Activated naive CD8-positive, alpha-beta T cell treated with anti-CD3 and anti-CD28 coated beads, Interleukin-2, amount 50 U/mL, for 16 hours (primary cell): ENCODE results near the gene RAD21L1.
"Not testable (repeated sequence)": the region's sequence is repeated elsewhere in the genome, so short reads cannot be mapped to it uniquely, and the experiment has no call there.

Source experiments
- DNase-seq: peaks from one replicate; pipeline ENCODE4 v3.0.0-alpha.2; 2020; ENCODE audit warnings: low read depth, low spot score

The RAD21L1 gene

GRCh38 chr20:1225263-1225782 is 521 bp upstream of the RAD21L1 start:
- DNase-seq = no peak

DNA sequence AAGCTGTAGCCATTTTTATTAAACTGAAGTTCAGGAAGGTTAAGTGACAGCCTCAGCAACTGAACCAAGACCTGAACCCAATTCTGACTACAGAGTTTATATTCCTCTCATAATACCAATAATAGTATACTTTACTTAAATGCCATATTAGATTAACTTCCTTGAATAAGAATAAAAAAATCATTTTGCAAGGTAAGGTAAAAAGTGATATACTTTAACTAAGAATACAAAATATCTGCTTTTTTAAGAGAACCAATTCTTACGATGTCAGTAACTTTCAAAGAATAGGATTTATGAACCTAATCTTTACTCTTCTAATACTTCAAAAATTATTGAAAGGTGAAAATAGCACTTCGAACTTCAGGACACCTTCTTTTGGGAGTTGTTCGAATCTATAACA is 3.7 kb downstream of the RAD21L1 start:
- DNase-seq = no peak

- no peak for DNase-seq
Measured at GRCh38 chr20:1232286-1233111, 6.7 kb downstream of the RAD21L1 start.

DNA sequence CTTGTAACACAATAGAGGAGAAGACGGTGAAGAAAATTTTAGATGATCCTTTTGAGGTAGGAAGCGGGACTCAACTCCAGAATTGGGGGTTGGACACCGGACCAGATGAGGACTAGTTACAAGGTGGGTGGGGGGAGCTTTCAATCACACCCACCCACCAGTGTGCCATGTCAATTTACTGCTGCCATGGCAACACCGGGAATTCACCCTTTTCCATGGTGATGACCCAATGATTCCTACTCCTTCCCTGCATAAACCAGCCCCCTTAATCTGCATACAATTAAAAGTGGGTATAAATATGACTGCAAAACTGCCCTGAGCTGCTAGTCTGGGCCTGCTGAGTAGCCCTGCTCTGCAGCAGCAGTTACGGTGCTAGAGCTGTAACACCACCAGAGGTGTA is 14.7 kb downstream of the RAD21L1 start:
- no peak for DNase-seq

DNA sequence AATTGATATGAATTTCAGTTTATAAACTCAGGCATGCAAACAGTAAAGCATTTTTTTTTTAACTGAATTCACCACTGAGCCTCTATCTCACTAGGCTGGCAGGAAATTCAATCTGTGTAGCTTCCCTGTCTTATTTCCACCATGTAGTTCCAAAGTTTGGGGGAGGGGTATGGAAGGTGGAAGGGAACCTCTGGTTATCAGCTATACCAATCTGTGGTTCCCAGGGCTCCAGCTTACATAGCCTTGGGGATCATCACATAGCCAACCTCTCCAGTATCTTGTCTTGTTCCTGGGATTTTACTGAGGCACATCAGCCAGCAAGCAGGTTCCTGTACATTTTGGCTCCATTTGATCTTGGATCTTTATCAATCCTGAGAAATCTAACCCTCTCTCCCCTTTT is 15.6 kb downstream of the RAD21L1 start:
- DNase-seq = no peak

GRCh38 chr20:1242099-1242498 is 16.3 kb downstream of the RAD21L1 start:
- DNase-seq = no peak

- DNase-seq = no peak
Measured at GRCh38 chr20:1242530-1242929, 16.7 kb downstream of the RAD21L1 start.

DNA sequence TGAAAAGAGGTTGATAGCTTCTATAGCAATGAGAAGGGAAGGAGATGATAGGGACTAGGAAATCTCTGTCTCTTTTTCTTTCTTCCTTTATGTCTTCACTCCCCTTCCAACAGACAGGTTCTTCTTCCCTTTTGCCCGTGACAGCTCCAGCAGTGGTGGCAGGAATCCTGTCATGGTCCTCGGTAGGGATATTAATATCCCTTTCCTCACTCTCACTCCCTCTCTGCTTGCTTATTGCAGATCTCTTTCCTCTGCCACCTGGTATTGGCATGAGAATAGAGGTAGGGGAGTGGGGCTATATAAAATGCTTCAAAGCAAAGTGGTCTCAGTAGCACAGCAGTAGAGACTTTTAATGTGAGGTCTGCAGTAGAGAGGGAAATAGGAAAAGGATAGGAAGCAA is 19.7 kb downstream of the RAD21L1 start:
- DNase-seq = no peak

GRCh38 chr20:1247689-1248088 is 21.8 kb downstream of the RAD21L1 start:
- DNase-seq = no peak

- DNase-seq = not testable (repeated sequence)
Measured at GRCh38 chr20:1250282-1250681, 24.4 kb downstream of the RAD21L1 start.

- no peak for DNase-seq
Measured at GRCh38 chr20:1252416-1252815, 26.6 kb downstream of the RAD21L1 start.

DNA sequence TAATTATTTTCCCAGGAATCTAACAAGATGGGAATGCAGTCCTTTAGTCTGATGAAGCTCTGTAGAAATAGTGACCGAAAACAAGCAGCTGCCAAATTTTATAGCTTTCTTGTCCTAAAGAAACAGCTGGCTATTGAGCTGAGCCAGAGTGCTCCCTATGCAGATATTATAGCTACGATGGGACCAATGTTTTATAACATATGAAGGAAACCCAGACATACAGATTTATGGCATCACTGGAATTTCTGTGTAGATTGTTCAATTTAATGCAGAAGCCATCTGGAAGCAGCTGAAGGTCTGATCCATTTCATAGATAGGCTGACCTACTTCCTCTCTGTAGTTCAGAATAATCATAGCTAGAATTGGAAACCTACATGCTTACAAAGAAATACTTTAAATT is 28.4 kb downstream of the RAD21L1 start:
- no peak for DNase-seq

GRCh38 chr20:1255675-1256074 is 29.8 kb downstream of the RAD21L1 start:
- DNase-seq = no peak

DNA sequence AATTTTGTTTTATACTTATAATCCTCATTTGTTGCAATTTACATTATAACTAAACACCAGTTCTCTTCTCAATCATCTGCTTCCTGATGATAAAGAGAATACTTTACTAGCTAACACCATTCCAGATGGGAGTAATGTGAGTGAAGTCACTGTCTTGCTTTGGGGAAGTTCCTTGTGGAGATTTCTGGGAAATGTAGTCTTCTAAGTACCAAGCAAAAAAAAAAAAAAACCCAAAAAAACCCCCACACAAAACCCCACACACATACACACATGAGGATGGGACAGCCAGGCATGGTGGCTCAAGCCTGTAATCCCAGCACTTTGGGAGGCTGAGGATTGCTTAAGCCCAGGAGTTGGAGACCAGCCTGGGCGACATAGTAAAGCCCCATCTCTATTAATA is 38.0 kb downstream of the RAD21L1 start:
- DNase-seq = no peak

GRCh38 chr20:1264727-1265126 is 38.9 kb downstream of the RAD21L1 start:
- no peak for DNase-seq

DNA sequence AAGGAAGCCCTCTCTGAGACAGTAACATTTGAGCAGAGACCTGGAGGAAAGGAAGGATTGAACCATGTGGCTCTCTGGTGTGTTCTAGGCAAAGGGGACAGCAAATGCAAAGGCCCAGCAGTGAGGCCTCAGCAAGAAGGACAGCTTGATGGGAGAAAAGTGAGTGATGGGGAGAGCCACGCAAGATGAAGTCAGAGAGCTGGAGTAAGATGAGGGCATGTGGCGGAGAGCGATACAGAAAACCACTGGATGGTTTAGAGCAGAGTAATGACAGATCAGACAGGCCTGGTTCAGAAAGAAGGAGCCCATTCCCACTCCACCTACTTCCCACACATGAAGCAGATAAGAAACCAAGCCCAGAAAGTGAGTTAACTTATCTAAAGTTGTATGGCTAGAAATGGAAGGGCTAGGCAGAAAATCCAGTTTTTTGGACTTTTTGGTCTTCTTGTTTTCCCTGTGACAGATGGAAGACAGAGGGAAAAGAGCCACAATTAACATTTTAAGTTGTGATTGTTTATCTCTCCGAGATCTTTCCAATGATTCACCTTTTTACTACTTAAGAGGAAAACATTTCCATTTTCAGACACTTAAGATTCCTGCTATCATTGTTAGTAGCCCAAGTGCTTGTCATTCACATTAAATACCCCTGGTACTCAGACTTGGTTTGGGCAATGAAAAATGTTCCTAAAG is 39.5 kb downstream of the RAD21L1 start:
- no peak for DNase-seq

GRCh38 chr20:1265916-1266166 is 40.0 kb downstream of the RAD21L1 start:
- DNase-seq = no peak

- peak; percentile 42 for DNase-seq
Measured at GRCh38 chr20:1266167-1266973, 40.5 kb downstream of the RAD21L1 start, which contains the start of gene SNPH. Gene SNPH (plus strand): TSS chr20:1266294. CDS start chr20:1296240, 29,946 bp downstream.

- DNase-seq = no peak
Measured at GRCh38 chr20:1267161-1267560, 41.3 kb downstream of the RAD21L1 start.

DNA sequence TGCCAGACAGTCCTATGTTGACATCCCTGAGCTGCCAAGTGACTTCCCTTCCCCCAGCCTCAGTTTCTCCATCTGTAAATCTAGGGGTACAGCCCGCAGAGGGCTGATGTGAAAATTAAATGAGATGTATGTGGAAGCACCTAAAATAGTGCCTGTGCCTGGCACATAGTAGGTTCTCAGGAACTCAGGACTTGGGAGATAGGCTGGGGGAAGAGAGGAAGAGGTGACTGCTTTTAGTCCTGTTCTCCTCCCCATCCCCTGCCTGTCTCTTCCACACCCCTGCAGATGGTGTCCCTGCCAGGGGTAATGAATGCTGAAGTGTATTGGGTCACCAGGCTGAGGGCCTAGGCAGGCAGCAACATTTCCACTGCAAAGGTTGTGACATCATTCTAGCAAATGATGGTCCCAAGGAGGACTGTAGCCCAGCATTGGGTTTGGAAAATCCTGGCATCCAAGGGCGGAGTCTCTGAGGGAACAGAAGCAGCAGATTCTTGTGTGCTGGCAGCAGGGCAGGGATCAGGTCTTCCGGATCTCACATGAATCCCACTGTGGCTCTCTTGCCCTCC is 42.0 kb downstream of the RAD21L1 start:
- DNase-seq = no peak

GRCh38 chr20:1269235-1269634 is 43.4 kb downstream of the RAD21L1 start:
- DNase-seq = no peak

GRCh38 chr20:1269850-1270249 is 44.0 kb downstream of the RAD21L1 start:
- DNase-seq = no peak
